ENCODE data around the gene CPEB3.

DNA sequence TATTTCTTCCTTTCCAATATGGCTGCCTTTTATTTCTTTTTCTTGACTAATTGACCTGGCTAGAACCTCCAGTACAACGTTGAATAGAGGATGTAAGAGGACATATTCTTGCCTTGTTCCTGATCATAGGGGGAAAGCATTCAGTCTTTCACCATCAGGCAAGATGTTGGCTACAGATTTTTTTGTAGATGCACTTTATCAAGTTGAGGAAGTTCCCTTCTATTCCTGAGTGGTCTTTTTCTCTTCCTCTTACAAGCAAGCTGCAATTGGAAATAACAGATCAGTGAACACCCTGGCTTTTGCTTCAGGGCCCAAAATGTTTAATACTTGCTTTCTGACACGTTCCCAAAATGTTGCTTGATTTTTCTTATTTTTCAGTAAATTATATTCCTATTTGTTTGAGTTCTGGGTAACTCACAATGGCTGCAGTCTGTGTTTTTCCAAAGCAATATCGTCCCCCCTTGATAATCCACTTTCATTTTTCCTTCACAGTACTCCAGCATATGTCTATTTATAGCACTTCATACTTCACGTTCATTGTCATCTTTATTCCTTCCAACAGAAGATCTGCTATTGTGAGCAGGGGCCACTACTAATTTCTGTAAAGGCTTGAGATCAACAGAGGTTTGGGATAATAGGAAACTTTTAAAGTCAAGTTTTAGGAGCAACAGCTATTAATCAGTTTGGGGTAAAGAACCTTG, 11.7 kb downstream of the CPEB3 start:
- TF ChIP-seq POLR2A (IDR thresholded peaks at IDR 0.05; ENCODE audit: low read depth, low read length), result no peak
- TF ChIP-seq POLR2AphosphoS5 (IDR thresholded peaks at IDR 0.05; ENCODE audit: low read depth, low read length), result no peak
- TF ChIP-seq TAF1 (IDR thresholded peaks at IDR 0.05; ENCODE audit: low read depth, low read length), result no peak
- no peak for TF ChIP-seq SPI1 (IDR thresholded peaks at IDR 0.05; ENCODE audit: low read depth, low read length)

Data from GM12891 (cell line).